Hematopoietic multipotent progenitor cell treated with erythropoietin and hydrocortisone succinate and interleukin-3 and kit ligand, for 17 days (in vitro differentiated cells): ENCODE measurements around the gene THEM4.

ENCODE experiments used
- DNase-seq: peaks from one replicate; pipeline ENCODE4 v3.0.0-alpha.2; 2015; ENCODE audit warnings: low spot score

Gene THEM4

GRCh38 chr1:151859891-151860293 is 49.4 kb downstream of the THEM4 start:
- no peak for DNase-seq

GRCh38 chr1:151858886-151859665 is 50.2 kb downstream of the THEM4 start:
- no peak for DNase-seq

- no peak for DNase-seq
Observed at GRCh38 chr1:151858030-151858746, 51.1 kb downstream of the THEM4 start.

GRCh38 chr1:151855933-151856332 is 53.4 kb downstream of the THEM4 start:
- peak; percentile 64 for DNase-seq

- DNase-seq, result peak; percentile 63
Observed at GRCh38 chr1:151855516-151855915, 53.8 kb downstream of the THEM4 start.

- no peak for DNase-seq
Observed at GRCh38 chr1:151854658-151855057, 54.7 kb downstream of the THEM4 start.

GRCh38 chr1:151853411-151853943 is 55.8 kb downstream of the THEM4 start, which contains the start of gene THEM5:
TSS of gene THEM5 (minus strand) at chr1:151853712. CDS start at chr1:151853565, 147 bp downstream.
- DNase-seq, result peak; percentile 68

GRCh38 chr1:151852733-151853132 is 56.6 kb downstream of the THEM4 start:
- no peak for DNase-seq

GRCh38 chr1:151851886-151852285 is 57.4 kb downstream of the THEM4 start:
- DNase-seq, result no peak

GRCh38 chr1:151849871-151850270 is 59.4 kb downstream of the THEM4 start:
- DNase-seq, result no peak

GRCh38 chr1:151849126-151849525 is 60.2 kb downstream of the THEM4 start:
- no peak for DNase-seq

GRCh38 chr1:151847867-151848596 is 61.3 kb downstream of the THEM4 start:
- DNase-seq, result no peak

- DNase-seq, result no peak
Observed at GRCh38 chr1:151846686-151847237, 62.5 kb downstream of the THEM4 start.

GRCh38 chr1:151846062-151846568 is 63.2 kb downstream of the THEM4 start:
- DNase-seq, result no peak

- no peak for DNase-seq
Observed at GRCh38 chr1:151843398-151843797, 65.9 kb downstream of the THEM4 start.

GRCh38 chr1:151841141-151841540 is 68.2 kb downstream of the THEM4 start:
- DNase-seq, result no peak

- no peak for DNase-seq
Observed at GRCh38 chr1:151840421-151840820, 68.9 kb downstream of the THEM4 start.

- no peak for DNase-seq
Observed at GRCh38 chr1:151839457-151840403, 69.6 kb downstream of the THEM4 start, which contains the start of gene C2CD4D. TSS of gene C2CD4D (minus strand) at chr1:151839820. CDS start at chr1:151838989, 831 bp downstream.

- DNase-seq, result no peak
Observed at GRCh38 chr1:151839082-151839412, 70.3 kb downstream of the THEM4 start.

GRCh38 chr1:151838222-151839081 is 70.9 kb downstream of the THEM4 start:
- no peak for DNase-seq
